Right lobe of liver (tissue), 6 donors: Measurements from ENCODE around the gene KIF2C. TPM values are rescaled to one million over a fixed set of nuclear protein-coding genes. Genes with fewer than 3 reads are reported as not detected.
A peak's percentile ranks its signal among the peaks of the same experiment; 100 is the strongest.

ENCODE experiments used
- ATAC-seq, 4 donors: fragments of 200-7000 bp; cut with Tn5 transposase; one replicate each; pipeline ENCODE4 v1.9.1; 2020; ENCODE audit warnings: mild to moderate bottlenecking in 4 of 4, moderate library complexity in 4 of 4
- DNase-seq, 3 donors: peaks; one replicate each; pipeline ENCODE4 v3.0.0-alpha.2; 2020
- H3K27ac ChIP-seq, 3 donors: fragments of 200-600 bp; one replicate each; pipeline ENCODE4 v1.8.0; 2022
- H3K27me3 ChIP-seq, 2 donors: fragments of 200-600 bp; one replicate each; pipeline ENCODE4 v1.8.0; 2022
- H3K36me3 ChIP-seq, 4 donors: fragments of 200-600 bp; sonication (generic) in 1 of 4; one replicate each; pipeline versions ENCODE4 v1.5.1 to v1.8.0; 2017 to 2022; ENCODE audit warnings: control low read depth in 1 of 4
- H3K4me1 ChIP-seq, 4 donors: fragments of 200-600 bp; sonication (generic) in 1 of 4; one replicate each; pipeline versions ENCODE4 v1.5.1 to v1.8.0; 2017 to 2022; ENCODE audit warnings: control low read depth in 1 of 4
- H3K4me3 ChIP-seq, 3 donors: fragments of 200-600 bp; one replicate each; pipeline ENCODE4 v1.8.0; 2022
- H3K9me3 ChIP-seq, 4 donors: fragments of 200-600 bp; sonication (generic) in 1 of 4; one replicate each; pipeline versions ENCODE4 v1.5.1 to v1.8.0; 2017 to 2022; ENCODE audit warnings: control low read depth in 1 of 4
- POLR2A ChIP-seq: fragments of 450-650 bp; IDR thresholded peaks from one replicate; pipeline ENCODE4 v1.6.1; 2017; ENCODE audit warnings: antibody characterized with exemption, mild to moderate bottlenecking
- WGBS: methylation state at CpG from one replicate; pipeline ENCODE4 v1.1.6; 2018; ENCODE audit warnings: low coverage, low lambda C conversion rate; ENCODE audit not compliant: insufficient coverage; ENCODE audit errors: missing lambda C conversion rate; 5-methylcytosine and 5-hydroxymethylcytosine counted together
- intact Hi-C, 2 donors: fragments of 100-400 bp; cut with DNase I; formaldehyde crosslinking; loops; one replicate each; pipeline versions ENCODE4 v1.11.2 to v1.14.1; 2022
- total RNA-seq, 6 experiments: library from RNA; depleted of rRNA in 2 of 6; stranded (reverse); fragments of >200 nt in 2 of 6; fragmentation: NEBNext Ultra II Directional in 3 of 6; extraction: Animal tissue kit (Norgen Biotek cat#: 25700) in 3 of 6; gene quantifications; one replicate each; pipeline versions ENCODE4 v1.1.0 to v1.2.4, GENCODE V29; 2016 to 2023
- TF ChIP-seq, protein P1 (sequence below), 4 donors: fragments of 200-600 bp in 3 of 4; fragments of 450-650 bp in 1 of 4; IDR thresholded peaks; one replicate each; pipeline versions ENCODE4 v1.5.1 to v1.8.0; 2016 to 2022; ENCODE audit warnings: antibody characterized with exemption in 4 of 4, mild to moderate bottlenecking in 2 of 4
- donor health status: DM: no; HTN: yes; CAD: no.
- donor health status: DM: no; HTN: no; CAD: no.
- donor health status: DM: no; HTN: no; CAD: no.
- donor health status: DM: no; HTN: yes; CAD: no.
- donor health status: DM: no; HTN: yes; CAD: no.

Gene KIF2C
- total RNA-seq, 6 experiments from 2014 or later, result 0.22 to 1.4 (median 0.37) TPM; not detected in 1

DNA sequence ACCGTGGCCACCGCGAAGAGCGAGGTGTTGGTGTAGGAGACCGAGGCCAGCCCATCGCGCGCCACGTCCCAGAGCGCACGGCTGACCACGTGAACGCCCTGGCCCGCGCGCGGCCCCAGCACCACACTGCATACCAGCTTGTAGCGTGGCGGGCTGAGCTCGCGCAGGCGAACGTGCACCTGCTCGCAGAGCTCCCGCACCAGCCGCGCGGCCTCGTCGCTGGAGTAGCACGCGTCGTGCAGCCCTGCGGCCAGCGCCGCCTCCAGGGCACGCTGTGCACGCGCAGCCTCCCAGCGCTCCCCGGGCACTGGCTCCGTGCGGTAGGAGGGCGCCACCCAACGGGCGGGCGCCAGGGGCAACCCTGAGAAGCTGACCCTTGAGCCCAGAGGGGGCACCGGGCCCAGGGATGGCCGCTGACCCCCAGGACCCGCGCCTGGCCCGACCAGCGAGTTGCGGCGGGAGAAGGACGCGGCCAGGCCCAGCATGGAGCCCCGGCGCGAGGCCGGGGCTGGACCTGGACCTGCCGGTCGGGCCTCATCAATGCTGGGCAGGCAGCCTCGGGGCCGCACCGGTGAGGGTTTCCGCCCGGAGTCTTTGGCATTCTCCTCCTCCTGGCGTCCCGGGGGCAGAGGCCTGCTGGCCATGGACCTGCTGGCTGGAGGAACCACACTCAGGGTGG is 66.5 kb downstream of the KIF2C start:
- Histone ChIP-seq H3K27ac (peak overlapping the region; percentile 93 to 99 (median 96)), H3K4me1 (peaks cover 2 to 47% (median 28%) of the 10 kb centered on the region in 4 donors), H3K9me3 (no peaks in the 10 kb centered on the region), H3K4me3 (no peak overlapping the region), H3K27me3 (no peaks in the 10 kb centered on the region), H3K36me3 (peaks cover 0 to 13% (median 1%) of the 10 kb centered on the region in 4 donors)
- intact Hi-C loops, result no loop called here
- ATAC-seq (no peak), DNase-seq (peak in 2 of 3 donors; percentile 52 to 63)
- TF ChIP-seq, protein P1, sequence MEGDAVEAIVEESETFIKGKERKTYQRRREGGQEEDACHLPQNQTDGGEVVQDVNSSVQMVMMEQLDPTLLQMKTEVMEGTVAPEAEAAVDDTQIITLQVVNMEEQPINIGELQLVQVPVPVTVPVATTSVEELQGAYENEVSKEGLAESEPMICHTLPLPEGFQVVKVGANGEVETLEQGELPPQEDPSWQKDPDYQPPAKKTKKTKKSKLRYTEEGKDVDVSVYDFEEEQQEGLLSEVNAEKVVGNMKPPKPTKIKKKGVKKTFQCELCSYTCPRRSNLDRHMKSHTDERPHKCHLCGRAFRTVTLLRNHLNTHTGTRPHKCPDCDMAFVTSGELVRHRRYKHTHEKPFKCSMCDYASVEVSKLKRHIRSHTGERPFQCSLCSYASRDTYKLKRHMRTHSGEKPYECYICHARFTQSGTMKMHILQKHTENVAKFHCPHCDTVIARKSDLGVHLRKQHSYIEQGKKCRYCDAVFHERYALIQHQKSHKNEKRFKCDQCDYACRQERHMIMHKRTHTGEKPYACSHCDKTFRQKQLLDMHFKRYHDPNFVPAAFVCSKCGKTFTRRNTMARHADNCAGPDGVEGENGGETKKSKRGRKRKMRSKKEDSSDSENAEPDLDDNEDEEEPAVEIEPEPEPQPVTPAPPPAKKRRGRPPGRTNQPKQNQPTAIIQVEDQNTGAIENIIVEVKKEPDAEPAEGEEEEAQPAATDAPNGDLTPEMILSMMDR (IDR thresholded peaks at IDR 0.05), result no peak
- TF ChIP-seq POLR2A, result no peak
- WGBS, result 96% methylated on average over 4 of the region's 70 CpGs

- peaks cover 0 to 13% (median 1%) of the 10 kb centered on the region in 4 donors for H3K36me3 ChIP-seq
- TF ChIP-seq, protein P1 (IDR thresholded peaks at IDR 0.05), result no peak
- TF ChIP-seq POLR2A, result peak; percentile 75
- 0% methylated on average over 2 of the region's 7 CpGs for whole genome bisulfite sequencing
- no peaks in the 10 kb centered on the region for H3K9me3 ChIP-seq
- ATAC-seq (no peak), DNase-seq (peak in 2 of 3 donors; percentile 45 to 49)
- H3K27me3 ChIP-seq, result no peaks in the 10 kb centered on the region
- H3K27ac ChIP-seq, result peak within 1 kb of the TSS; percentile 93 to 99 (median 96)
- intact Hi-C loops, result no loop called here
- H3K4me3 ChIP-seq, result peak within 1 kb of the TSS in 2 of 3 donors; percentile 4 to 26
- H3K4me1 ChIP-seq, result peaks cover 0 to 47% (median 28%) of the 10 kb centered on the region in 4 donors
These were observed 67.2 kb downstream of the KIF2C start, which contains the start of gene DYNLT4 for GRCh38 chr1:44806704-44807363. DYNLT4 (minus strand) TSS chr1:44807351; CDS start chr1:44806668, 683 bp downstream.

- 0% methylated on average over 6 of the region's 16 CpGs for WGBS
- Histone ChIP-seq H3K4me3 (no peak overlapping the region), H3K4me1 (peaks cover 0 to 50% (median 28%) of the 10 kb centered on the region in 4 donors), H3K9me3 (no peaks in the 10 kb centered on the region), H3K27ac (peak overlapping the region; percentile 93 to 99 (median 96)), H3K27me3 (no peaks in the 10 kb centered on the region), H3K36me3 (peaks cover 0 to 13% (median 1%) of the 10 kb centered on the region in 4 donors)
- DNase-seq (peak; percentile 96 to 98 (median 96)), ATAC-seq (peak; percentile 75 to 87 (median 82))
- intact Hi-C loops, result no loop called here
- TF ChIP-seq, protein P1 (IDR thresholded peaks at IDR 0.05), result no peak
- no peak for TF ChIP-seq POLR2A
These were observed 67.9 kb downstream of the KIF2C start for GRCh38 chr1:44807364-44808062.

GRCh38 chr1:44808063-44808937 is 68.7 kb downstream of the KIF2C start, which contains the start of gene BTBD19:
BTBD19 (plus strand) TSS chr1:44808523; CDS start chr1:44808821, 298 bp downstream.
- H3K4me1 ChIP-seq, result peaks cover 0 to 50% (median 28%) of the 10 kb centered on the region in 4 donors
- ATAC-seq, result peak; percentile 50 to 59 (median 52)
- peak within 1 kb of the TSS in 2 of 3 donors; percentile 4 to 26 for H3K4me3 ChIP-seq

More at GRCh38 chr1:44808063-44808937, 68.7 kb downstream of the KIF2C start, which contains the start of gene BTBD19:
- Histone ChIP-seq H3K27me3 (no peaks in the 10 kb centered on the region), H3K36me3 (peaks cover 0 to 7% (median 1%) of the 10 kb centered on the region in 4 donors), H3K9me3 (no peaks in the 10 kb centered on the region), H3K27ac (peak within 1 kb of the TSS; percentile 93 to 99 (median 96))
- WGBS, result 45% methylated on average over 11 of the region's 23 CpGs
- peak; percentile 83 to 89 (median 87) for DNase-seq
- intact Hi-C loops, result no loop called here
- peak; percentile 28 for TF ChIP-seq POLR2A
- TF ChIP-seq, protein P1 (IDR thresholded peaks at IDR 0.05), result no peak
